Posterior vena cava (tissue), 2 donors: ENCODE data around the gene TANGO2. TPM values are rescaled to one million over a fixed set of nuclear protein-coding genes. Genes with fewer than 3 reads are reported as not detected.
A peak's percentile ranks its signal among the peaks of the same experiment; 100 is the strongest.

ENCODE experiments used
- DNase-seq: peaks from one replicate; pipeline ENCODE4 v3.0.0-alpha.2; 2020; ENCODE audit warnings: low spot score
- intact Hi-C, 2 donors: fragments of 100-400 bp; cut with DNase I; formaldehyde crosslinking; loops; one replicate each; pipeline versions ENCODE4 v1.14.1 to v1.14.2; 2022 to 2023
- total RNA-seq, 2 donors: library from RNA; stranded (reverse); fragmentation: NEBNext Ultra II Directional; extraction: Animal tissue kit (Norgen Biotek cat#: 25700); gene quantifications; one replicate each; pipeline ENCODE4 v1.2.1, GENCODE V29; 2021
- donor health status: DM: yes; HTN: yes; CAD: no.
- donor health status: DM: yes; HTN: yes; CAD: no.

TANGO2 gene
- total RNA-seq, 2 donors from 2014 or later = 28.4 to 31.1 TPM

DNA sequence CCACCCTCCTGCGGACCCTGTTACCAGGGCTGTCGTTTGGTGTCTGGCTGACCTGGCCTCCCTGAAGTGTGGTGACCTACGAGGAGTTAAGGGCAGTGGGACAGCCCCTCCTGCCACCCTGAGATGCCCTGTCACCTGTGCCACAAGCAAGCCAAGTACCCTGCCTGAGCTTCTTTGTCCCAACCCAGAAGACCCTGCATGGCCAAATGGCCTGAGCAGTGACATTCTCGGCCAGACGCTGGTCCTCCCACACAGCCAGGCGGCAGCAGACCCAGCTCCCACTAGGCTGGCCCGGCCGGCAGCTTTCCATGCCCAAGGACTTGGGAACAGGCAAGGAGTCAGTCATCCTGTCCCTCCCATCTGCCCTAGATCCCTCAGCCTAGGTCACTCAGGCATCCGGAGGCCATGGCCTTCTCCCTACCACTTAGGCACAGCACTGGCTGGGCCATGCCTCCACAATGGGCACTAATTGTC lies 11.9 kb upstream of the TANGO2 start:
- intact Hi-C loops = no loop called here
- peak; percentile 72 for DNase-seq

DNA sequence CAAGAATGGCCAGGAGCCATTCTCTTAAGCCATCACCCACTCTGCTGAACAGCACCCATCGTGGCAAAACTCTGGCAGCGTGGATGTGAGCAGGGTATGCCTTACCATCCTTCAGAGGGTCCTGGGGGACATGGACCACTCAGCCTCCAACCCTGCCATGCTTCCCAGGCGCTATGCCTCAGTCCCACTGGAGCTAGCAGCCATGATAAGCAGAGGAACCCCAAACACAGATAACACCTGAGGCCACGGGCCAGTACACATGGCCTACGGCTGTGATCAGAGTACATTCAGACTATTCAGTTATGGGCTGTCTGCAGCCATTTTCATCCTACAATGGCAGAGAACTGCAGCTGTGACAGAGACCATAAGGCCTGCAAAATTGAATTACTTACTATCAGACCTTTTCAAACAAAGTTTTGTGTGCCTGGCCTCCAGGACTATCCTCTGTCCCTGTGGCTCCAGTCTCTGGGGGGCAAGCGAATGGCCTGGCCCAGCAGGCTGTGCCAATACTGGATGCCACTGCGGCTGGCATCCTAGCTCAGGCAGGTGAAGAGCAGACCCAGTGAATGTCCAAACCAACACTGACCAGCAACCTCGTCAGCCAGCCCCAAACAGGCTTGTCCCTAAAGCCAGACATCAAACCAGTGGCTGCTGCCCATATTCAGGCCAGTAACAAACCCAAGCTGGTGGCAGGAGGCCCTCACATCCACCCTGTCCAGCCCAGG lies 11.2 kb upstream of the TANGO2 start:
- peak; percentile 44 for DNase-seq
- intact Hi-C loops = no loop called here

DNA sequence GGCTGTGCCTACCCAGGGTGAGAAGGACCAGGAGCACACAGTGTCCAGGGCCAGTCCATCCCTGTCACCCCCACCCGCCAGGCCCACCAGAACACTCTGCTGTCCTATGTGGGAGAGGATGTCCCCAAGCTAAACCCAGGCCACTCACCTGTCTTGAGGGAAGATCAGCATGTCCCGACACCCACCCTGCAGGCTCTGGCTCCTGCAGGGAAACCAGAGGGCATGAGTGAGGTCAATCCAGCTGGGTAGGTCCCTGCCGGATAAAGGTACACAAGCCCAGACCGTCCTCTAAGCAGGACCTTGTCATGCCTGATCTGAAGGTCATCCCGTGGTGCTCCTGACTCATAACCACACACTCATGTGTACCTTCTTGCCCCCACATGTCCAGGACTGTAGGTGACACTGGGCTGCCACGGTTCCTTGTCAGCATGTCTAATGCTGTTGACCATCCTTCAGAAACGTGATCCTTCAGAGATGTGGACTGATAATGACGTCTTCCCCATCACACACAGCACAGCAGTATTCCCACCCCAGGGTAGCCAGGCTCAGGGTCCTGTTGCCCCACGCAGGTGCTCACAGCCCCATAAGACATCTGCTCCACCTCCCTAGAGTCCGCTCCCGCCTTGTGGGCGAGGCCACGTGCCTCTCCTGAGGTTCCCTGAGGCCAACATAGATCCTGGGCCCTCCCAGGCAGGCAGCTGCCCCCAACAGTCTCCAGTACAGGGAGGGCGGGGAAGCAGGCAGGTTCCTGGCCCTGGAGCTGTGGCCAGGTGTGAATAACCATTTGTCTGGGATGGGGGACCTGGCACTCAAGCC lies 10.4 kb upstream of the TANGO2 start:
- intact Hi-C loops = no loop called here
- DNase-seq = peak; percentile 73

DNA sequence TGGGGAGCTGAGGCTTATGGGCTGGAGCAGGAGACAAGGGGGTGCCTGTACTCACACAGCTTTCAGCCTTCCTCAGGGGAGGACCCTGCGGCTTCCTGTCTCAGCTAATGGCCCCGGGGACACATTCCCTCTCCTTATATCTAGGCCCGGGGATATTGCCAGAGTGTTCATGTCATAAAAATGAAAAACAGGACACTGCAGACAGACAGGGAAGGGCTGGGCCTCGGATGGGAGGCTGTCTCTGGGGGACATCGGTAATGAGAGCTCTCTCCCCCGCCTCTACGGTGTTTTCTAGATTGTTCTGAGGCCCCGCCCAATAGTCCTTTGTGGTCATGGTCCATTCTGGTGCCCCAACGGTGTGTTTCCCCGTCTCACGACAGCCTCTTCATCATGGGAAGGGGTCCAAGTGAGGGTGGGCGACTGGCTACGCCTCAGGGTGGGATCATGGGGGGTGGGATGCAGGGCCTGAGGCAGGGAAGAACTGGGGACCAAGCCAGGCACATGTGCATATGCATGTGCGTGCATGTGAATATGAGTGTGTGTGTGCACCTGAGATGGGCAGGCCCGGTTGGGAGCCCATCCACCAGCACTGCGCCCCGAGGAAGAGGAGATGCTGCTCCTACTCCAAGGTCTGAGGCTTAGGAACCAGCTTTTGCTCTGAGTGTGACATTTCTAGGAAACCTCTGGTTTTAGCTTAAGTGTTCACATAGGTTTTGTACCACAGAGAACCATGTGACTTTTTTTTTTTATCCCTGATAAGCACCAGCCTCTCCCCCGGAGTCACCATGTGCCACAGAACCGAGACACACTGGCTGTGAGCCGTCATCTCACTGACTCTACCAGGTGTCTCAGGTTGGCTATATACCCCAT lies 9.6 kb upstream of the TANGO2 start:
- peak; percentile 66 for DNase-seq
- intact Hi-C loops = no loop called here

- intact Hi-C loops = loop anchor here (2.0 kb wide), 1 partner anchor 41 kb away; no protein-coding TSS in a partner anchor
- DNase-seq = peak; percentile 68
Observed at GRCh38 chr22:20011993-20012740, 8.7 kb upstream of the TANGO2 start.

DNA sequence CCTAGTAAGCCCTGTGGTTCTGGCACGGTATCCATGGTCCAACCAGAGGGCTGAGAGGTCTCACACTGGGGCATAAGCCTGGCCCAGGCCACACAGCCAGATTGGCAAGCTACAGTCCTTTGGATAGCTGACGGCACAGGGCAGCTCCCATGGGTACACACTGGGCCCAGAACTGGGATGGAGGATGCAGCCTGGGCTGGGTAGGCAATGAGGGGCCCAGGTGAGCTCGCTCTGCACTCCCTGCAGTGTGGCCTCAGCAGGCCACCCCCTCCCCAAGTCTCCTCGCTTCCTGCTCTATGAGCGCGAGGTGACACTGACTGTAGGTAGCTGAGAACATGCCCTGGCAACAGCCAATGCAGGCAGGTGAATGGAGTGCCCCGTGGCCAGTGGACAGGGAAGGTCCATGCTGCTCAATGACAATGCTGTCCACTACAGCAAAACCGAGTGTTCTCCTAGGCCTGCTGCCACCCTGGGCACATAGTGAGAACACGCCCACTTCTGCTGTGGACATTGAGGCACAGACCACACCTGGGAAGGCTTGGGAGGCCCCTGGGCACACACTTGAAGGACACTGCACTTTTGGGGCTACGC lies 8.1 kb upstream of the TANGO2 start:
- intact Hi-C loops = loop anchor here (2.0 kb wide), 1 partner anchor 42 kb away; no protein-coding TSS in a partner anchor
- DNase-seq = peak; percentile 72

- peak; percentile 88 for DNase-seq
- intact Hi-C loops = loop anchor here (2.0 kb wide), 1 partner anchor 43 kb away; no protein-coding TSS in a partner anchor
Observed at GRCh38 chr22:20013382-20013871, 7.5 kb upstream of the TANGO2 start.

DNA sequence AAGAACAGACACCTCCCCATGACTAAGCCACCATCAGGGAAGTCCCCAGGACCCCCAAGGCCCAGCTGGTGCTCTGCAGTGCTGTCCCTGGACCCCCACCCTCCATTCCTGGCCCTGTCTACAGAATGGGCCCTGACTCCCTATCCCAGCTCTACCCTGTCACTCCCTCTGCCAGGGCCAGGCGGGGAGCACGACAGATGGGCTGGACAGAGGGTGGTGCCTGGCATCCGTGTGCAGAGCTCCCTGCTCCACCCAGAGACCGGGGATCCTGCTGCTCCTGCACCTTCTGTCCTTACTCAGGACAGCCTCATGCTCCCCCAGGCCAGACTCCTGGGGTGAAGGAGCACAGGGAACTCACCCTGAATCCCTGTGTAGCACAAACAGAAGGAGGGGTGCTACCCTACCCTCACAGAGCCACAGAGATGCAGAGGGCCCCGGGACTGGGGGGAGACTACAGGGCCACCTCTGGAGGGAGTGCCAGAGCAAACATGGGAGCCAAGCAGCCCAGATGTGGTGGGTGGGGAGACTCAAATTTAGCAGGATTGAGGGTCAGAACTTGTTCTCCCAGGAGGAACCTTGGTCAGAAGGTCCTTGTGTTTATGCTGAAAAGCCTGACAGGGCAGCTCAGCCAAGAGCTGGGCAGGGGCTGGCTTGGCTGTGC lies 6.3 kb upstream of the TANGO2 start:
- intact Hi-C loops = no loop called here
- DNase-seq = peak; percentile 64

DNA sequence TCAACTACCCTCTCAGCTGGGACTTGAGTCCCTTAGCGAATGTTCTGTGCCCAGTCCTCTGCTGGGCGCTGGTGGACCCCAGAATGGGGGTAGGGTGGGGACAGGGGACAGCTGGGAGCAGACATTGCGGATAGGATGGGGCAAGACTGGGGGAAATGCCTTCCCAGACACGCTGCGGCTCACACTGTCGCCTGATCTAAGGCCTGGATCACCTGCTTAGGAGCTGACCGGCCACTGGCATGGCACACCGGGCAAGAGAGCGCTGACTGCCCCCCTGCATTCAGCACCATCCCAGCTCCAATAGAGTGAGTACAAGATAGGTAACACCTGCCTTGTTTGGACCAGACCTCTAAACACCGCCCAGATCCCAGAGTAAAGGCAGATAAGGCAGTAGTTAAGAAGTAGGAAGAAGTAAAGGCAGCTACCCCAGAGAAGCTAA lies 5.7 kb upstream of the TANGO2 start:
- intact Hi-C loops = no loop called here
- DNase-seq = peak; percentile 63

- intact Hi-C loops = no loop called here
- peak; percentile 84 for DNase-seq
Observed at GRCh38 chr22:20015971-20016733, 4.8 kb upstream of the TANGO2 start.

GRCh38 chr22:20016734-20017621 lies 3.9 kb upstream of the TANGO2 start, which contains the start of gene ARVCF:
Gene ARVCF, minus strand, starts transcription at chr22:20016823. Its CDS starts 26,029 bp downstream, at chr22:19990794.
- intact Hi-C loops = no loop called here
- DNase-seq = peak; percentile 97

DNA sequence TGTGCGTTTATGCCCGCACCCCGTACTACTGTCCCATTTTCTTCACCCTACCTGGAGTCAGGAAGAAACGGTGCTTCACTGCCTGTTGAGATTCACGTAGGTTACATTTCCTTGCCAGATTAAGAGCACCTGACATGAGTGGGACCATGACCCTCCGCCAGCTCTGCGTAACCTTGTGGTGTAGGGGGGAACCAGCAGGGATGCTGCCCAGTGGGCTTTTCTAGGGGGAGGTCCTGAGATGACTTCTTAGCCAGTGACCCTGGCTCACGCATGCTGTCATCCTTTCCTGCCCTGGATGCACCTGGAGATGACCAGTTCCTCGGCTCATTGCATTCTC lies 3.3 kb upstream of the TANGO2 start:
- intact Hi-C loops = no loop called here
- peak; percentile 37 for DNase-seq

DNA sequence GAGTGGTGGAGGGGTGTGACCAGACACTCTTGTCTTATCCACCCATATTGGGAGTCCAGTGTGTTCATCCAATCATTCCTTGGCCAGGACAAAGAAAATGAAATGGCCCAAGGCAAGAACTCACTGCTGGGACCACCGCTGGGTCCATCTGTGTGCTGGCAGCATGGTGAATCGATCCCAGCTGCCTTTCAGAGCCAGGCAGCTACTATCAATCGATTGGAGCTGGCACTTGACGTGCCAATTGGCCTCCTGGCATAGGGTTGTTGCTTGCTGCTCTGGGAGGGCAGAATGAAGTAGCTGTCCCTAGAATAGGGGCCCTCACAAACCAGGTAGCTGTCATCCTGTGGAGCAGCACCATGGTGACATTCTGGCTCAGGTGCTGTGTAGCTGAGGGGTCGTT lies 2.9 kb upstream of the TANGO2 start:
- intact Hi-C loops = no loop called here

GRCh38 chr22:20019661-20020532 lies 1.0 kb upstream of the TANGO2 start:
- peak; percentile 70 for DNase-seq
- intact Hi-C loops = no loop called here

More for the DNA sequence above, 2.9 kb upstream of the TANGO2 start:
- DNase-seq = peak; percentile 50
